Lung microvascular endothelial cell (primary cell): ENCODE measurements around the gene TYK2. TPM values are rescaled to one million over a fixed set of nuclear protein-coding genes. Genes with fewer than 3 reads are reported as not detected.
A peak's percentile ranks its signal among the peaks of the same experiment; 100 is the strongest.

ENCODE experiments used
- DNase-seq, 2 donors: peaks; one replicate each; pipeline versions ENCODE4 v3.0.0 to v3.0.0-alpha.2; 2010; ENCODE audit warnings: low read depth in 2 of 2
- total RNA-seq: library from RNA; depleted of rRNA; stranded (reverse); fragments of >200 nt; gene quantifications from 2 replicates; pipeline ENCODE4 v1.2.1, GENCODE V29; 2014

TYK2 gene
- total RNA-seq, 1 donor from 2014 or later = 74.0 TPM

DNA sequence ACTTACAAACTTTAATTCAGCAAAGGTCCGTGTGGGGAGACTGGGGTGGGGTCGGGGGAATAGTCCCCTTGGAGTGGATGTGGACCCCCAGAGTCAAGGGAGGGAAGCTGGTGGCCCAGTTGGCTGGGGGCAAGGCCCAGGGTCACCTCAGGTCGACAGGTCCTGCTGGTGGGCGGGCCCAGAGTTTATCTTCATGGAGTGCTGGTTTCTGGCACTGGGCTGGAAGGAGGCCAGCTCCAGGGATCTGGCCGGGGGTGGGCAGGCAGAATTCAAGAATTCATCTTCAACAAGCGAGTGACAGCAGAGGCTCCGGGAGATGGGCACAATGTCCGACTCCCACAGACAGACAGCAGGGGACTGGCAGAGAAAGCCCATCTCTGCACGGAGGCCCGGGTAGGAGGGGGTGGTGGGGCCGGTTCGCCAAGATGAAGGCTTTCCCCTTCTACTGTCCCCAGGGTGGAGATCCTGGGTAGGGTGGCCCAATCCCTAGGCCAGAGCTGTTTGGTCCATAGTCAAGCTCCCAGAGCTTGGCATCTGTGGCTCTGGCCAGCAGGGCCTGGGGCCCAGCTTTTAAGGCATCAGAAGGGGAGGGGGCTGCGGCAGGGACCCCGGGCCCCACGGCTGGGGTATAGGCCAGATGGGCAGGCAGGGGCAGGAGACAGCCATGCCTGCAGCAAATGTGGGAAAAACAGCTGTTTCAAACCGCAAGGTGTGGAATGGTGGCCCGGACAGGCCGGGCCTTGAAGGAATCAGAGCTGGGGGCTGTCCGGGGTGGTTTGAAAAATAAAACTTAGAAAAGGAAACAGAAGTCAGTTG is 63.9 kb downstream of the TYK2 start:
- no peak for DNase-seq

DNA sequence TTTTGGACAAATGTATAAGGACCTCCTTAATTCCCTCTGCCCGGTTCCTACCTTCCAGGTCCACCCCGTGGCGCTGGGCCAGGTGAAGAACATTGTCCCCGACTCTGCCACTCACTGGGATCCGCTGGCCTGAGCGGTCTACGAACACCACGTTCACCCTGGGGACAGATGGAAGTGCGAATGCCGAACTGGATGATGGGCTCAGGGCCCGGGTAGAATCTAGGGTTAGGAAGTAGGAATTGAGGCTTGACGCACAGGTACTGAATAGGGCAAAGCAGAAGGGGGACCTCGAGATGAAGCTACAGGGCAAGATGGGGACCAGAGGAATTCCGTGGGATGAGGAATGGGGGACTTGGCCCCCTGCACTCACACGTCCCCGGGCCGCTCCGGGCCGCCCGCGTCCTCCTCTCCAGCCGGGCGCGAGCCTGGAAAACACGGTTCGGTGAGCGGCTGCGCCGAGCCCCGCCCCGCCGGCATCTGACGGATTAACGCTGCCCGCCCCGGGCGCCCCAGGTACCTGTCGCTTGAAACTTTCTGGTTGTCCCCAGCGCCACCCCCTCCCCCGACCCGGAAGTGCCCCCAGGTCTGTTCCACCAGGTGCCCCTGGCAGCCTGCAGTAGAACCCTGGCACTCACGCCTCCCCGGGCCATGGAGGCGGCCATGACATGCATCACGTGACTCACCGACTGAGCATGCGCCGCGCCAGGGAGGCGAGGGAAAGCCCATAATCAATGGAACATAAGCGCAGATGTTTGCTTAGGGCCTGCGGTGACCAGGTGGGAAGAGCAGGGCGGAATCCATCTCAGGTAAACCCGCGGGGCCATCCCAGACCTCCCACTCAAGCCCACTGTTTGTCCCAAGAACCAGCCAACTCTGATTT is 64.8 kb downstream of the TYK2 start, which contains the start of gene FDX2:
TSS of gene FDX2 (minus strand) at position 681 of the 880 bp plus-strand sequence. CDS start at position 662, 19 bp downstream.
- DNase-seq = peak; percentile 76 to 90

DNA sequence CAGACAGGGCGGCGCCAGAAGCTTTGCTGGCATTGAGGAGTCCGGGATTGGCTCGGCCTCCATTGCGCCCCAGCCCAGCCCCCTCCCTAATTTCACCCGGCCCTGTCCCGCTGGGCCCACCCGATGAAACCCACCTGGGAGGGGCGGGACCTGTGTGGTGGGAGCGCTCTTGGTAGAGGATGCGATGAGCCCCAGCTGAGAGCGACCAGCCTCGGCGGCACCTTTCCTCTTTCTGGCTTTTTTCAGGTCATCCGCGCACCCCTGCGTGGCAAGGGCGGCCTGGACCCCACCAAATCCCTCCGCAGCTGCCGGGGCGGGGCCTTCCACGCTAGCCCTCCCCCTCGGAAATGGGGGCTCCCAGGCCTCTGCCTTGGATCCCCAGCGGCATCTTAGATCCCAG is 70.9 kb downstream of the TYK2 start, which contains the start of gene ZGLP1:
TSS of gene ZGLP1 (minus strand) at position 393 of the 400 bp plus-strand sequence.
- no peak for DNase-seq

DNA sequence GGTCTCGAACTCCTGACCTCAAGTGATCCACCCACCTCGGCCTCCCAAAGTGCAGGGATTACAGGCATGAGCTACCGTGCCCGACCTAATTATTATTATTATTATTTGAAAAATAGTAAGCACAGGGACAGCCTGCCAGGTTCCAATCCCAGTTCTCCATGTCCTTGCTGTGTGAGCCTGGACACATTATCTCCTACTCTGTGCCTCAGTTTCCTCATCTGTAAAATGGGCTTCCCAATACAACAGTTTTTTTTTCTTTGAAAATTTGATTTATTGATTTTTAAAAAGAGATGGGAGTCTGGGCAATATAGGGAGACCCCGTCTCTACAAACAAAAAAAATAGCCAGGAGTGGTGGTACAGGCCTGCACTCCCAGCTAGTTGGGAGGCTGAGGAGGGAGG is 74.0 kb downstream of the TYK2 start:
- DNase-seq = no peak

DNA sequence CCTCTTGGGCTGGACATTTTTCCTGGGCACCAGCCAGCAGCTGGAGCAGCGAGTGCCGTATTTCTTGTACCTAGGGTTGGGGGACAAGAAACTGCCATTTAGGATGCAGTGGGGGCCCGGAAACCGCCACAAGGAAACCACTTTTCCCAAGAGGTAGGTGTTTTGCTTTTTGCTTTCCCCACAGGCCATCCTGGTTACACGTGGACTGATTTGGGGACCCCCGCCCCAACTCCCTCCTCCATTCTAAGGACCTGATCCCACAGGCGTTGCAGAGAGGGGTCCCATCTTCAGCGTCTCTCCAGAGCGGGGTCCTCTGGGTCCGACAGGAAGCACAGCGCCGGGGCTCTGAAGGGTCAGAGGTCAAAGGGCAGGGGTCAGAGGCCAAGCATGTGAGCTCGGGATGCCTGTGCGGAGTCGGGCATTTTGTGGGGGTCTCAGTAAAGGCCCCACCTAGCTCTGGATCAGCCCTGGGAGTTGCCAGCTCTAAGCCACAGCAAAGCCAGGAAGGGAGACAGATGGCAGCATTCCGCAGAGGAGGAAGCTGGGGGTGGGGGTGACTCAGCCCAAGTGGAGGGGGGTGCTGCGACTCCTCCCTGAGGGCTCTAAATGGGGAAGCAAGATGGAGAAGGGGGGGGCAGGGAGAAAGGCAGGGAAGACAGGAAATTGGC is 75.1 kb downstream of the TYK2 start:
- DNase-seq = peak in 1 of 2 donors; percentile 45

Other genes starting within 250 kb of the TYK2 start
- gene DNMT1, start 185.6 kb downstream of the TYK2 start, total RNA-seq = 14.9 and 15.3 TPM in 2 replicates
- gene S1PR2, start 149.2 kb downstream of the TYK2 start, total RNA-seq = 0.20 and 0.44 TPM in 2 replicates
- 12.9 and 13.5 TPM in 2 replicates for gene MRPL4, start 128.4 kb downstream of the TYK2 start, total RNA-seq
- gene ICAM1, start 109.5 kb downstream of the TYK2 start, total RNA-seq = 8.3 and 8.5 TPM in 2 replicates
- 0.22 TPM in 1 of 2 replicates, not detected in the other for gene ICAM4, start 93.6 kb downstream of the TYK2 start, total RNA-seq
- gene ICAM5, start 90.6 kb downstream of the TYK2 start, total RNA-seq = under 0.01 TPM in 1 of 2 replicates, not detected in the other
- 0.22 and 0.40 TPM in 2 replicates for gene ZGLP1, start 70.8 kb downstream of the TYK2 start, total RNA-seq
- gene FDX2, start 64.6 kb downstream of the TYK2 start, total RNA-seq = 6.8 and 13.9 TPM in 2 replicates
- gene RAVER1, start 47.0 kb downstream of the TYK2 start, total RNA-seq = 5.4 and 6.2 TPM in 2 replicates
- gene ICAM3, start 40.9 kb downstream of the TYK2 start, total RNA-seq = 7.8 and 8.7 TPM in 2 replicates
- gene CDC37, start 23.0 kb upstream of the TYK2 start, total RNA-seq = 198 and 235 TPM in 2 replicates
- gene PDE4A, start 40.0 kb upstream of the TYK2 start, total RNA-seq = 1.3 and 1.8 TPM in 2 replicates
- 61.9 and 87.7 TPM in 2 replicates for gene KEAP1, start 122.8 kb upstream of the TYK2 start, total RNA-seq
- under 0.01 TPM in 2 replicates for gene S1PR5, start 136.9 kb upstream of the TYK2 start, total RNA-seq
- 5.0 and 7.0 TPM in 2 replicates for gene ATG4D, start 163.3 kb upstream of the TYK2 start, total RNA-seq
- gene KRI1, start 185.4 kb upstream of the TYK2 start, total RNA-seq = 4.1 and 6.0 TPM in 2 replicates
- 4.1 and 6.5 TPM in 2 replicates for gene CDKN2D, start 188.4 kb upstream of the TYK2 start, total RNA-seq
- not detected in 2 replicates for gene AP1M2, start 206.7 kb upstream of the TYK2 start, total RNA-seq
- 37.9 and 71.8 TPM in 2 replicates for gene SLC44A2, start 245.0 kb upstream of the TYK2 start, total RNA-seq